WTC11 (cell line): ENCODE results near the gene STK32B. TPM values are rescaled to one million over a fixed set of nuclear protein-coding genes. Genes with fewer than 3 reads are reported as not detected.
"Not testable (repeated sequence)": the region's sequence is repeated elsewhere in the genome, so short reads cannot be mapped to it uniquely, and the experiment has no call there.

ENCODE experiments used
- ATAC-seq: fragments of 200-7000 bp; cut with Tn5 transposase; 2 replicates; pipeline ENCODE4 v1.10.0; 2021; ENCODE audit warnings: mild to moderate bottlenecking, moderate library complexity
- CTCF ChIA-PET: fragments of 300-600 bp; sonication (Branson Sonifier 250); formaldehyde crosslinking; loops from one replicate; lab custom pipeline; 2021; ENCODE audit warnings: antibody characterized with exemption; lab: Charles Lee
- POLR2A ChIA-PET: fragments of 350-600 bp; sonication (Branson Sonifier 250); formaldehyde crosslinking; loops from one replicate; lab custom pipeline; 2021; ENCODE audit warnings: antibody characterized with exemption; lab: Charles Lee
- DNase-seq: peaks from one replicate; pipeline ENCODE4 v3.0.0; 2021; ENCODE audit warnings: low spot score
- H3K27ac Mint-ChIP-seq: 2 replicates; pipeline ENCODE4 v1.8.0; 2021; ENCODE audit warnings: mixed read lengths
- H3K27me3 Mint-ChIP-seq: 2 replicates; pipeline ENCODE4 v1.8.0; 2021; ENCODE audit warnings: low read depth, mild to moderate bottlenecking, moderate library complexity, mixed read lengths
- H3K36me3 Mint-ChIP-seq: 2 replicates; pipeline ENCODE4 v1.8.0; 2021; ENCODE audit warnings: mixed read lengths
- H3K4me1 Mint-ChIP-seq: 2 replicates; pipeline ENCODE4 v1.8.0; 2022; ENCODE audit warnings: mixed read lengths
- H3K4me3 Mint-ChIP-seq: 2 replicates; pipeline ENCODE4 v1.8.0; 2021; ENCODE audit warnings: mild to moderate bottlenecking, moderate library complexity, mixed read lengths
- H3K9me3 Mint-ChIP-seq: 2 replicates; pipeline ENCODE4 v1.8.0; 2021; ENCODE audit warnings: mixed read lengths
- CBFB ChIP-seq: sonication (generic); formaldehyde crosslinking; IDR thresholded peaks from 2 replicates; pipeline ENCODE4 v1.8.1; 2022; ENCODE audit warnings: mild to moderate bottlenecking, low read depth, missing genetic modification reagents
- CREB1 ChIP-seq: sonication (generic); formaldehyde crosslinking; IDR thresholded peaks from 2 replicates; pipeline ENCODE4 v1.8.0; 2023; ENCODE audit warnings: mild to moderate bottlenecking, missing genetic modification reagents
- ESRRA ChIP-seq: sonication (generic); formaldehyde crosslinking; IDR thresholded peaks from 2 replicates; pipeline ENCODE4 v1.8.1; 2022; ENCODE audit warnings: mild to moderate bottlenecking, missing genetic modification reagents, borderline replicate concordance
- GTF2I ChIP-seq: fragments of 250-450 bp; sonication (Bioruptor Pico); conservative IDR thresholded peaks from 2 replicates; pipeline ENCODE4 v1.4.0; 2021; ENCODE audit warnings: mild to moderate bottlenecking
- HMGXB4 ChIP-seq: sonication (generic); formaldehyde crosslinking; IDR thresholded peaks from 2 replicates; pipeline ENCODE4 v1.8.1; 2023; ENCODE audit warnings: mild to moderate bottlenecking, moderate library complexity, missing genetic modification reagents
- IRF2 ChIP-seq: sonication (generic); formaldehyde crosslinking; IDR thresholded peaks from 2 replicates; pipeline ENCODE4 v1.8.0; 2022; ENCODE audit warnings: low read depth, missing genetic modification reagents, borderline replicate concordance
- JUN ChIP-seq: sonication (generic); formaldehyde crosslinking; IDR thresholded peaks from 2 replicates; pipeline ENCODE4 v1.8.0; 2023; ENCODE audit warnings: mild to moderate bottlenecking, missing genetic modification reagents
- MXD4 ChIP-seq: fragments of 250-450 bp; sonication (Bioruptor Pico); IDR thresholded peaks from 2 replicates; pipeline ENCODE4 v1.8.0; 2021; ENCODE audit warnings: mild to moderate bottlenecking, moderate library complexity, borderline replicate concordance
- MYBL2 ChIP-seq: sonication (generic); formaldehyde crosslinking; IDR thresholded peaks from 2 replicates; pipeline ENCODE4 v1.8.1; 2023; ENCODE audit warnings: mild to moderate bottlenecking, moderate library complexity, missing genetic modification reagents
- NR2C2 ChIP-seq: sonication (generic); formaldehyde crosslinking; IDR thresholded peaks from 2 replicates; pipeline ENCODE4 v1.8.0; 2022; ENCODE audit warnings: mild to moderate bottlenecking, missing genetic modification reagents
- OVOL2 ChIP-seq: fragments of 250-450 bp; sonication (Bioruptor Pico); IDR thresholded peaks from 2 replicates; pipeline ENCODE4 v1.9.0; 2021; ENCODE audit warnings: mild to moderate bottlenecking, borderline replicate concordance
- RORB ChIP-seq: fragments of 250-450 bp; sonication (Bioruptor Pico); IDR thresholded peaks from 2 replicates; pipeline ENCODE4 v1.9.0; 2021; ENCODE audit warnings: mild to moderate bottlenecking
- SP1 ChIP-seq: sonication (generic); formaldehyde crosslinking; conservative IDR thresholded peaks from 2 replicates; pipeline ENCODE4 v1.8.1; 2022; ENCODE audit warnings: missing genetic modification reagents
- TCF7 ChIP-seq: sonication (generic); formaldehyde crosslinking; IDR thresholded peaks from 2 replicates; pipeline ENCODE4 v1.8.0; 2022; ENCODE audit warnings: mild to moderate bottlenecking, low read depth, missing genetic modification reagents, moderate library complexity
- TEAD4 ChIP-seq: sonication (generic); formaldehyde crosslinking; IDR thresholded peaks from 2 replicates; pipeline ENCODE4 v1.8.0; 2022; ENCODE audit warnings: mild to moderate bottlenecking, missing genetic modification reagents
- ZMAT4 ChIP-seq: fragments of 250-450 bp; sonication (Bioruptor Pico); IDR thresholded peaks from 2 replicates; pipeline ENCODE4 v1.9.0; 2021; ENCODE audit warnings: mild to moderate bottlenecking
- ZNF232 ChIP-seq: sonication (generic); formaldehyde crosslinking; IDR thresholded peaks from 2 replicates; pipeline ENCODE4 v1.8.0; 2022; ENCODE audit warnings: mild to moderate bottlenecking, missing genetic modification reagents
- ZNF281 ChIP-seq: sonication (generic); formaldehyde crosslinking; IDR thresholded peaks from 2 replicates; pipeline ENCODE4 v1.8.0; 2023; ENCODE audit warnings: mild to moderate bottlenecking, missing genetic modification reagents
- ZNF416 ChIP-seq: fragments of 250-450 bp; sonication (Bioruptor Pico); IDR thresholded peaks from 2 replicates; pipeline ENCODE4 v1.9.0; 2021; ENCODE audit warnings: mild to moderate bottlenecking, inconsistent platforms
- total RNA-seq: library from RNA; stranded (reverse); gene quantifications from 3 replicates; pipeline ENCODE4 v1.2.3, GENCODE V29; 2021
- TF ChIP-seq, protein P1 (sequence below): sonication (generic); formaldehyde crosslinking; IDR thresholded peaks from 2 replicates; pipeline ENCODE4 v1.8.0; 2022; ENCODE audit warnings: mild to moderate bottlenecking, missing genetic modification reagents
- TF ChIP-seq, protein P2 (sequence below): sonication (generic); formaldehyde crosslinking; IDR thresholded peaks from 2 replicates; pipeline ENCODE4 v1.8.0; 2022; ENCODE audit warnings: mild to moderate bottlenecking, missing genetic modification reagents
- TF ChIP-seq, protein P3 (sequence below): sonication (generic); formaldehyde crosslinking; IDR thresholded peaks from 2 replicates; pipeline ENCODE4 v1.8.1; 2022; ENCODE audit warnings: mild to moderate bottlenecking, missing genetic modification reagents, moderate library complexity, borderline replicate concordance
- TF ChIP-seq, protein P4 (sequence below): sonication (generic); formaldehyde crosslinking; IDR thresholded peaks from 2 replicates; pipeline ENCODE4 v1.8.1; 2022; ENCODE audit warnings: mild to moderate bottlenecking, moderate library complexity, missing genetic modification reagents

Gene STK32B
- total RNA-seq, 1 experiment from 2014 or later, result 1.9 TPM

DNA sequence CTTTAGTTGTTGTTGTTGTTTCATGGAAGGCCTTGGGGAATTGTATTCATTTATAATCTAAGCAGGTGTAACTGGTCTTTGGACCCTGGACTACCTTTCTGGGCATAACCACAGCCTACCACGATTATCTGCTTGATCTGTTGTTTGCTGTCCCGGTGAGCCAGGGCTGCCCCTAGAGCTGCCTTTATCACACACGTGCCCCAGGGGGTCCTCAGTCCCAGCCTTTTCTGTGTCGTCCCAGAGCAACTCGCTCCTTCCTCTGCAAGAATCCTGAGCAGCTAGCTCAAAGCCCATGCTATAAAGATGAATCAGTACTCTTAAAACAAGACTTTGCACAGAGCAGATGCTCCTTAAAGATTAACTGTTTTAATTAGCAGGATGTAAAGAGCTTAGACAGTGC, 383.9 kb downstream of the STK32B start (continued):
- TF ChIP-seq HMGXB4 (CRISPR knock-in tag), result no peak
- no peak for TF ChIP-seq MXD4
- TF ChIP-seq ZMAT4 (CRISPR knock-in tag), result no peak
- no peak for TF ChIP-seq JUN (CRISPR knock-in tag)
- no peak for TF ChIP-seq ZNF416 (CRISPR knock-in tag)

- DNase-seq (no peak), ATAC-seq (no peak)
- Mint-ChIP-seq H3K9me3 (peaks cover 16% of the 10 kb centered on the region), H3K4me3 (no peak overlapping the region), H3K27me3 (peaks cover 6% of the 10 kb centered on the region), H3K27ac (no peak overlapping the region), H3K4me1 (no peaks in the 10 kb centered on the region), H3K36me3 (peaks cover 7% of the 10 kb centered on the region; the same call in 1 of the 2 replicates)
- ChIA-PET POLR2A (no interaction called here), CTCF (interaction anchor here (0.7 to 1.1 kb wide), 2 partner anchors 22 to 24 kb away, joined by 3 read pairs; no protein-coding TSS in a partner anchor)
- no peak for TF ChIP-seq CBFB (CRISPR knock-in tag)
- no peak for TF ChIP-seq NR2C2
- TF ChIP-seq, protein P1, sequence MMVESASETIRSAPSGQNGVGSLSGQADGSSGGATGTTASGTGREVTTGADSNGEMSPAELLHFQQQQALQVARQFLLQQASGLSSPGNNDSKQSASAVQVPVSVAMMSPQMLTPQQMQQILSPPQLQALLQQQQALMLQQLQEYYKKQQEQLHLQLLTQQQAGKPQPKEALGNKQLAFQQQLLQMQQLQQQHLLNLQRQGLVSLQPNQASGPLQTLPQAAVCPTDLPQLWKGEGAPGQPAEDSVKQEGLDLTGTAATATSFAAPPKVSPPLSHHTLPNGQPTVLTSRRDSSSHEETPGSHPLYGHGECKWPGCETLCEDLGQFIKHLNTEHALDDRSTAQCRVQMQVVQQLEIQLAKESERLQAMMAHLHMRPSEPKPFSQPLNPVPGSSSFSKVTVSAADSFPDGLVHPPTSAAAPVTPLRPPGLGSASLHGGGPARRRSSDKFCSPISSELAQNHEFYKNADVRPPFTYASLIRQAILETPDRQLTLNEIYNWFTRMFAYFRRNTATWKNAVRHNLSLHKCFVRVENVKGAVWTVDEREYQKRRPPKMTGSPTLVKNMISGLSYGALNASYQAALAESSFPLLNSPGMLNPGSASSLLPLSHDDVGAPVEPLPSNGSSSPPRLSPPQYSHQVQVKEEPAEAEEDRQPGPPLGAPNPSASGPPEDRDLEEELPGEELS (CRISPR knock-in tag), result no peak
- TF ChIP-seq CREB1 (CRISPR knock-in tag), result no peak
- no peak for TF ChIP-seq SP1 (CRISPR knock-in tag)
- TF ChIP-seq TEAD4 (CRISPR knock-in tag), result no peak
- no peak for TF ChIP-seq RORB (CRISPR knock-in tag)
- no peak for TF ChIP-seq OVOL2 (CRISPR knock-in tag)
- TF ChIP-seq ZNF281 (CRISPR knock-in tag), result no peak
- TF ChIP-seq, protein P2, sequence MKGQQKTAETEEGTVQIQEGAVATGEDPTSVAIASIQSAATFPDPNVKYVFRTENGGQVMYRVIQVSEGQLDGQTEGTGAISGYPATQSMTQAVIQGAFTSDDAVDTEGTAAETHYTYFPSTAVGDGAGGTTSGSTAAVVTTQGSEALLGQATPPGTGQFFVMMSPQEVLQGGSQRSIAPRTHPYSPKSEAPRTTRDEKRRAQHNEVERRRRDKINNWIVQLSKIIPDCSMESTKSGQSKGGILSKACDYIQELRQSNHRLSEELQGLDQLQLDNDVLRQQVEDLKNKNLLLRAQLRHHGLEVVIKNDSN (CRISPR knock-in tag), result no peak
- TF ChIP-seq TCF7, result no peak
- no peak for TF ChIP-seq IRF2
- TF ChIP-seq ESRRA, result no peak
- TF ChIP-seq, protein P3, sequence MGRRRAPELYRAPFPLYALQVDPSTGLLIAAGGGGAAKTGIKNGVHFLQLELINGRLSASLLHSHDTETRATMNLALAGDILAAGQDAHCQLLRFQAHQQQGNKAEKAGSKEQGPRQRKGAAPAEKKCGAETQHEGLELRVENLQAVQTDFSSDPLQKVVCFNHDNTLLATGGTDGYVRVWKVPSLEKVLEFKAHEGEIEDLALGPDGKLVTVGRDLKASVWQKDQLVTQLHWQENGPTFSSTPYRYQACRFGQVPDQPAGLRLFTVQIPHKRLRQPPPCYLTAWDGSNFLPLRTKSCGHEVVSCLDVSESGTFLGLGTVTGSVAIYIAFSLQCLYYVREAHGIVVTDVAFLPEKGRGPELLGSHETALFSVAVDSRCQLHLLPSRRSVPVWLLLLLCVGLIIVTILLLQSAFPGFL (CRISPR knock-in tag), result no peak
- TF ChIP-seq, protein P4, sequence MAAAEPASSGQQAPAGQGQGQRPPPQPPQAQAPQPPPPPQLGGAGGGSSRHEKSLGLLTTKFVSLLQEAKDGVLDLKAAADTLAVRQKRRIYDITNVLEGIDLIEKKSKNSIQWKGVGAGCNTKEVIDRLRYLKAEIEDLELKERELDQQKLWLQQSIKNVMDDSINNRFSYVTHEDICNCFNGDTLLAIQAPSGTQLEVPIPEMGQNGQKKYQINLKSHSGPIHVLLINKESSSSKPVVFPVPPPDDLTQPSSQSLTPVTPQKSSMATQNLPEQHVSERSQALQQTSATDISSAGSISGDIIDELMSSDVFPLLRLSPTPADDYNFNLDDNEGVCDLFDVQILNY (CRISPR knock-in tag), result no peak
- TF ChIP-seq MYBL2, result no peak
- no peak for TF ChIP-seq ZNF232
- no peak for TF ChIP-seq GTF2I (CRISPR knock-in tag)
These were observed 384.5 kb downstream of the STK32B start for GRCh38 chr4:5435823-5436222.

DNA sequence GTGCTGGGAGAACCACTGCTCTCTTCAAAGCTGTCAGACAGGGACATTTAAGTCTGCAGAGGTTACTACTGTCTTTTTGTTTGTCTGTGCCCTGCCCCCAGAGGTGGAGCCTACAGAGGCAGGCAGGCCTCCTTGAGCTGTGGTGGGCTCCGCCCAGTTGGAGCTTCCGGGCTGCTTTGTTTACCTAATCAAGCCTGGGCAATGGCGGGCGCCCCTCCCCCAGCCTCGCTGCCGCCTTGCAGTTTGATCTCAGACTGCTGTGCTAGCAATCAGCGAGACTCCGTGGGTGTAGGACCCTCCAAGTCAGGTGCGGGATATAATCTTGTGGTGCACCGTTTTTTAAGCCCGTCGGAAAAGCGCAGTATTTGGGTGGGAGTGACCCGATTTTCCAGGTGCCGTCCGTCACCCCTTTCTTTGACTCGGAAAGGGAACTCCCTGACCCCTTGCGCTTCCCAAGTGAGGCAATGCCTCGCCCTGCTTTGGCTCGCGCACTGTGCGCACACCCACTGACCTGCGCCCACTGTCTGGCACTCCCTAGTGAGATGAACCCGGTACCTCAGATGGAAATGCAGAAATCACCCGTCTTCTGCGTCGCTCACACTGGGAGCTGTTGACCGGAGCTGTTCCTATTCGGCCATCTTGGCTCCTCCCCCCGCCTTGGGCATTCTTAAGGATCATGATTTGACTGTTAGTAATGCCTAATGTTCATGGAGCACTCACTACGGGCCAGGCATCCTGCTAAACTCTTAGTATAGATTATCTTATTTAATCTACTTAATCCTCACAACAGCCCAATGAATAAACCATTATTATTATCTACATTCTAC, 392.9 kb downstream of the STK32B start:
- CTCF ChIA-PET, H3K4me1 Mint-ChIP-seq: not testable (repeated sequence)
- H3K27ac Mint-ChIP-seq, result peak overlapping the region; percentile 81

More for the DNA sequence above, 392.9 kb downstream of the STK32B start:
- H3K4me3 Mint-ChIP-seq, result peak overlapping the region; percentile 63
- ATAC-seq, POLR2A ChIA-PET, H3K36me3 Mint-ChIP-seq, H3K9me3 Mint-ChIP-seq, H3K27me3 Mint-ChIP-seq, DNase-seq: not testable (repeated sequence)
